ENCODE measurements around the gene SYT7. TPM values are rescaled to one million over a fixed set of nuclear protein-coding genes. Genes with fewer than 3 reads are reported as not detected.

SYT7 gene
- total and polyA plus RNA-seq, 4 donors: 2.1 to 114 (median 30.8) TPM

DNA sequence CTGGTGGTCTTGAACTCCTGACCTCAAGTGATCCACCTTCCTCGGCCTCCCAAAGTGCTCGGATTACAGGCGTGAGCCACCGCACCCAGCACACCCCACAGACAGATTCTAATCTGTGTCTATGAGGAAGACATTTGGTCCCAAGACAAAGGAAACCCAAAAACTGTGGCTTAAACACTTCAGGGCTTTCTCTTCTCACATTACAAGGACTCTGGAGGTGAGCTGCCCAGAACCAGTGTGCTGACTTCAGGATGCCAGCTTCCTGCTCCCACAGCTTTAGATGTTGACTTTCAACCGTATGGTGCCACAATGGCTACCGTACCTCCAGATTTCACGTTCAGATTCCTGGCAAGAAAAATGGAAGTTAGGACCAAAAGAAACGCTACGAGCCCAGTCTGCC lies 32.2 kb upstream of the SYT7 start:
- H3K27me3 ChIP-seq (ENCODE audit: control insufficient read depth in 4 of 4, insufficient read depth in 4 of 4, low read length in 3 of 4): no peaks in the 10 kb centered on the region
- no peak for TF ChIP-seq ZBTB33 (IDR thresholded peaks at IDR 0.05)
- TF ChIP-seq FOXA1 (IDR thresholded peaks at IDR 0.05): no peak
- no peak for TF ChIP-seq ATF3 (IDR thresholded peaks at IDR 0.05)
- TF ChIP-seq MAX (IDR thresholded peaks at IDR 0.05): no peak
- TF ChIP-seq GABPA (IDR thresholded peaks at IDR 0.05 in 1 of 2, conservative IDR thresholded peaks at IDR 0.05 in 1 of 2): no peak
- TF ChIP-seq HNF4G (IDR thresholded peaks at IDR 0.05): no peak
- TF ChIP-seq, protein P1, sequence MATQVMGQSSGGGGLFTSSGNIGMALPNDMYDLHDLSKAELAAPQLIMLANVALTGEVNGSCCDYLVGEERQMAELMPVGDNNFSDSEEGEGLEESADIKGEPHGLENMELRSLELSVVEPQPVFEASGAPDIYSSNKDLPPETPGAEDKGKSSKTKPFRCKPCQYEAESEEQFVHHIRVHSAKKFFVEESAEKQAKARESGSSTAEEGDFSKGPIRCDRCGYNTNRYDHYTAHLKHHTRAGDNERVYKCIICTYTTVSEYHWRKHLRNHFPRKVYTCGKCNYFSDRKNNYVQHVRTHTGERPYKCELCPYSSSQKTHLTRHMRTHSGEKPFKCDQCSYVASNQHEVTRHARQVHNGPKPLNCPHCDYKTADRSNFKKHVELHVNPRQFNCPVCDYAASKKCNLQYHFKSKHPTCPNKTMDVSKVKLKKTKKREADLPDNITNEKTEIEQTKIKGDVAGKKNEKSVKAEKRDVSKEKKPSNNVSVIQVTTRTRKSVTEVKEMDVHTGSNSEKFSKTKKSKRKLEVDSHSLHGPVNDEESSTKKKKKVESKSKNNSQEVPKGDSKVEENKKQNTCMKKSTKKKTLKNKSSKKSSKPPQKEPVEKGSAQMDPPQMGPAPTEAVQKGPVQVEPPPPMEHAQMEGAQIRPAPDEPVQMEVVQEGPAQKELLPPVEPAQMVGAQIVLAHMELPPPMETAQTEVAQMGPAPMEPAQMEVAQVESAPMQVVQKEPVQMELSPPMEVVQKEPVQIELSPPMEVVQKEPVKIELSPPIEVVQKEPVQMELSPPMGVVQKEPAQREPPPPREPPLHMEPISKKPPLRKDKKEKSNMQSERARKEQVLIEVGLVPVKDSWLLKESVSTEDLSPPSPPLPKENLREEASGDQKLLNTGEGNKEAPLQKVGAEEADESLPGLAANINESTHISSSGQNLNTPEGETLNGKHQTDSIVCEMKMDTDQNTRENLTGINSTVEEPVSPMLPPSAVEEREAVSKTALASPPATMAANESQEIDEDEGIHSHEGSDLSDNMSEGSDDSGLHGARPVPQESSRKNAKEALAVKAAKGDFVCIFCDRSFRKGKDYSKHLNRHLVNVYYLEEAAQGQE (IDR thresholded peaks at IDR 0.05): no peak
- no peak for TF ChIP-seq SP1 (IDR thresholded peaks at IDR 0.05)
- no peak for TF ChIP-seq RAD21 (IDR thresholded peaks at IDR 0.05)
- no peak for TF ChIP-seq NR2F2 (IDR thresholded peaks at IDR 0.05)
- no peak for TF ChIP-seq HNF4A (conservative IDR thresholded peaks at IDR 0.05)
- no peak for TF ChIP-seq FOXA2 (IDR thresholded peaks at IDR 0.05)
- no peak for TF ChIP-seq JUND (IDR thresholded peaks at IDR 0.05)
- no peak for TF ChIP-seq TAF1 (conservative IDR thresholded peaks at IDR 0.05)
- no peak for TF ChIP-seq YY1 (IDR thresholded peaks at IDR 0.05)
- no peak for TF ChIP-seq EGR1 (IDR thresholded peaks at IDR 0.05; ENCODE audit: low read depth in 2 of 2)
- H3K27ac ChIP-seq (ENCODE audit: low read depth in 1 of 2, low read length in 2 of 2): no peak overlapping the region
- H3K4me3 ChIP-seq (ENCODE audit: low read depth in 1 of 3, low read length in 3 of 3): no peak overlapping the region
- H3K36me3 ChIP-seq (ENCODE audit: control insufficient read depth in 4 of 4, insufficient read depth in 3 of 4, low read depth in 1 of 4, low read length in 3 of 4): no peaks in the 10 kb centered on the region
- H3K9me3 ChIP-seq (ENCODE audit: control insufficient read depth in 4 of 4, low read length in 3 of 4): no peaks in the 10 kb centered on the region
- 85% methylated on average over 9 of the region's 9 CpGs for WGBS
- H3K4me1 ChIP-seq (ENCODE audit: control insufficient read depth in 4 of 4, insufficient read depth in 4 of 4, low read length in 3 of 4): peaks cover 0 to 15% (median 8%) of the 10 kb centered on the region in 4 donors
- no peak overlapping the region for H3K9ac ChIP-seq (ENCODE audit: low read depth in 1 of 2, low read length in 2 of 2)
- no peak for DNase-seq (ENCODE audit: low spot score)

GRCh38 chr11:61611309-61611708 lies 30.4 kb upstream of the SYT7 start:
- no peak for DNase-seq (ENCODE audit: low spot score)
- no peak overlapping the region for H3K4me3 ChIP-seq (ENCODE audit: low read depth in 1 of 3, low read length in 3 of 3)
- no peaks in the 10 kb centered on the region for H3K36me3 ChIP-seq (ENCODE audit: control insufficient read depth in 4 of 4, insufficient read depth in 3 of 4, low read depth in 1 of 4, low read length in 3 of 4)
- H3K9me3 ChIP-seq (ENCODE audit: control insufficient read depth in 4 of 4, low read length in 3 of 4): no peaks in the 10 kb centered on the region
- no peak overlapping the region for H3K9ac ChIP-seq (ENCODE audit: low read depth in 1 of 2, low read length in 2 of 2)
- 90% methylated on average over 8 of the region's 8 CpGs for WGBS
- no peak overlapping the region for H3K27ac ChIP-seq (ENCODE audit: low read depth in 1 of 2, low read length in 2 of 2)
- peaks cover 0 to 15% (median 8%) of the 10 kb centered on the region in 4 donors for H3K4me1 ChIP-seq (ENCODE audit: control insufficient read depth in 4 of 4, insufficient read depth in 4 of 4, low read length in 3 of 4)
- TF ChIP-seq CTCF (IDR thresholded peaks at IDR 0.05; ENCODE audit: low read depth, low read length, missing input control) (no peak), GABPA (IDR thresholded peaks at IDR 0.05 in 1 of 2, conservative IDR thresholded peaks at IDR 0.05 in 1 of 2) (no peak), RXRA (IDR thresholded peaks at IDR 0.05) (no peak), FOXA1 (IDR thresholded peaks at IDR 0.05) (no peak), JUND (IDR thresholded peaks at IDR 0.05) (no peak), HNF4G (IDR thresholded peaks at IDR 0.05) (no peak), SP1 (IDR thresholded peaks at IDR 0.05) (no peak), EGR1 (IDR thresholded peaks at IDR 0.05; ENCODE audit: low read depth in 2 of 2) (no peak), RAD21 (IDR thresholded peaks at IDR 0.05) (no peak), NR2F2 (IDR thresholded peaks at IDR 0.05) (no peak), ATF3 (IDR thresholded peaks at IDR 0.05) (no peak), YY1 (IDR thresholded peaks at IDR 0.05) (no peak), TAF1 (conservative IDR thresholded peaks at IDR 0.05) (no peak), HNF4A (conservative IDR thresholded peaks at IDR 0.05) (no peak)
- TF ChIP-seq, protein P1 (IDR thresholded peaks at IDR 0.05): no peak
- H3K27me3 ChIP-seq (ENCODE audit: control insufficient read depth in 4 of 4, insufficient read depth in 4 of 4, low read length in 3 of 4): no peaks in the 10 kb centered on the region

All from liver (tissue), 9 donors.